GM10248 (cell line): Measurements from ENCODE around the gene KRT86.
"Not testable (repeated sequence)": the region's sequence is repeated elsewhere in the genome, so short reads cannot be mapped to it uniquely, and the experiment has no call there.

Experiments
- CTCF ChIA-PET: fragments of 300-600 bp; sonication (Branson Sonifier 250); formaldehyde crosslinking; extraction: SDS; loops from one replicate; lab custom pipeline; 2021; ENCODE audit warnings: antibody characterized with exemption; lab: Yijun Ruan, JAX
- POLR2A ChIA-PET: fragments of 350-650 bp; sonication (Branson Sonifier 250); formaldehyde crosslinking; extraction: SDS; loops from one replicate; lab custom pipeline; 2020; ENCODE audit warnings: antibody characterized with exemption; lab: Yijun Ruan, JAX
- DNase-seq: peaks from one replicate; pipeline ENCODE4 v3.0.0; 2012; ENCODE audit errors: extremely low spot score
- CTCF ChIP-seq: IDR thresholded peaks from 2 replicates; pipeline ENCODE4 v1.5.1; 2012; ENCODE audit warnings: mild to moderate bottlenecking, low read depth; ENCODE audit errors: extremely low read depth, missing control alignments, control extremely low read depth

Gene KRT86

DNA sequence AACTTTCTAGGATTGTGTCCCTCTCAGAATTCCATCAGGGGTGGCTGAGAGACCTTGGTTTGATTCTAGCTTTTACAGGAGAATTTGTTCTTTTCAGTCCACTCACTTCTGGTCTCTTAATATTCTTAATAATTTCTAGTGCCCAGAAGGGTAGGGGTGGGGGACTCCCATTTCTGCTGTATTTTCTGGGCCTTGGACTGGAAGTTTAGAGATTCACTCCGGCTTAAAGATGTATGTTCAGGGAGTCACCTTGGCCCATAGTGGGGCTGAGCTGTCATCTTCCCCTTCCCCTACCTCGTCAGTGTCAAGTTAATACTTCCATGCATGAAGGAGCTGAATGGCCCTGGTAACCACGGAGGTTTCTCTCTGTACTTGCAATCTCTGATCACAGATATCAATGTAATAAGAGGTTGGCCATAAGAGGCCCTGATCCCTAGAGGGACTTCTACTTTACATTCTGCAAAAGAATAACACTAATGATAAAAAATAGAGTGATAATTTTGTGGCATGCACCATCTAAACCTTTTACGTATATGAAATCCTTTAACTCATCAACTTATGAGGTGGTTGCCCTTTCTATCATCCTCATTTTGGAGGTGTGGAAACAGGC lies 10.2 kb downstream of the KRT86 start:
- DNase-seq = no peak
- TF ChIP-seq CTCF = no peak
- POLR2A ChIA-PET = no interaction called here
- CTCF ChIA-PET = interaction anchor here (0.8 to 4.1 kb wide), 4 partner anchors 11 to 128 kb away, joined by 3 to 17 read pairs (median 4); no protein-coding TSS in a partner anchor

DNA sequence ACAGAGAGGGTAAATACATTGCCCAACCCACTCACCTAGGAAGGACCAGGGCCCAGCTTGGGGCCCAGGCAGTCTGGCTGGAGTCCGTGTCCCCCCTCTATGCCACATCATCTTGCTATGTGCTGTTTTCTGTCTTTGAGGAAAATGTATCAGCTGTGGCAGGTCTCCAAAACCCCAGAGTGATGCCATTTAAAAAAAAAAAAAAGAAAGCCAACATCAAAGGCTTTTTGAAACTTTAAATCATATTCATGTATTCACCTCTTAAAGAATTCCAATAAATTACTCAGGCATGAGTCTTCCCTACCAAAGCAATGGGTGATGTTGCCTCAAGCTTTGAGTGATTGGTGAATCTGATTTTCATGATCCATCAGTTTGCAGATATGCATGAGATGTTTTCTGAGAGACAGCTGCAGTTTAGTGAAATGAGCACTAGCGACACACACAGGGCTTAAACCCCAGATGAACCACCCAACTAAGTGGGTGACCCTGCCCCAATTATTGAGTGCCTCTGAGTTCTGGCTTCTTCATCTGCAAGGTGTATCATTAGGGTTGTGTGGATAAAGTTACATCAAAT lies 10.8 kb downstream of the KRT86 start:
- ChIA-PET CTCF (interaction anchor here (0.8 to 4.1 kb wide), 2 partner anchors 42 to 128 kb away, joined by 3 to 17 read pairs; no protein-coding TSS in a partner anchor), POLR2A (no interaction called here)
- no peak for DNase-seq
- no peak for TF ChIP-seq CTCF

DNA sequence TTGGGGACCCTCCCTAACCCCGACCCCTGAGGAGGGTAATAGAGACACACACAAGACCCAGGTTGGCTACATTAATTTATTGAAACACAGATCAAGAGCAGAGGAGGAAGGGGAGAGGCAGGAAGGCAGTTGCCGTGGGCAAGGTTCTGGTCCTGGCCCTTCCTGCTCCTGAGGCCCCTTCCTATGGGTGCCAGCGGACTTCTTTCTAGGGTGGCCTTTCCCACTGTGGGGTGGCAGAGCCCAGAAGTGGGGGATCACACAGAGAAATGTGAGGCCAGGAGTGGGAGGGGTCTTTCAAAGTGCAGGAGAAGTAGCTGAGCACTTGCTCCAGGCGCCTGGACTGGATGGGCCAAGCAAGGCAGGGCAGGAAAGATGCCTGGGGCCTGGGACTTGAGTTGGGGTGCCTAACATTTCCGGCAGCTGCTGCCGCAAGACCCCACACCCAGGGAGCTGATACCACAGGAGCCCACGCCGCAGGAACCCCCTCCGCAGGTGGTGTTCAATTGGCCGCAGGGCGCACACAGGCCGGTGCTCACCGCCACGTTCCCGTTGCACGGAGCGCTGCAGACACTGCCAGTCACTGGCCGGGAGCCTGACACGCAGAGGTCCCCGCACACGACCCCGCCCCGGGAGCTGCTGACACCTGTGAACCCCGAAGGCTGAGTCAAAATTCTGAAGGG lies 11.5 kb downstream of the KRT86 start:
- no peak for DNase-seq
- no peak for TF ChIP-seq CTCF
- ChIA-PET CTCF (interaction anchor here (1.0 to 4.1 kb wide), 7 partner anchors 9 to 48 kb away, joined by 3 to 17 read pairs (median 6); partner anchors contain the start of gene KRT86), POLR2A (no interaction called here)

DNA sequence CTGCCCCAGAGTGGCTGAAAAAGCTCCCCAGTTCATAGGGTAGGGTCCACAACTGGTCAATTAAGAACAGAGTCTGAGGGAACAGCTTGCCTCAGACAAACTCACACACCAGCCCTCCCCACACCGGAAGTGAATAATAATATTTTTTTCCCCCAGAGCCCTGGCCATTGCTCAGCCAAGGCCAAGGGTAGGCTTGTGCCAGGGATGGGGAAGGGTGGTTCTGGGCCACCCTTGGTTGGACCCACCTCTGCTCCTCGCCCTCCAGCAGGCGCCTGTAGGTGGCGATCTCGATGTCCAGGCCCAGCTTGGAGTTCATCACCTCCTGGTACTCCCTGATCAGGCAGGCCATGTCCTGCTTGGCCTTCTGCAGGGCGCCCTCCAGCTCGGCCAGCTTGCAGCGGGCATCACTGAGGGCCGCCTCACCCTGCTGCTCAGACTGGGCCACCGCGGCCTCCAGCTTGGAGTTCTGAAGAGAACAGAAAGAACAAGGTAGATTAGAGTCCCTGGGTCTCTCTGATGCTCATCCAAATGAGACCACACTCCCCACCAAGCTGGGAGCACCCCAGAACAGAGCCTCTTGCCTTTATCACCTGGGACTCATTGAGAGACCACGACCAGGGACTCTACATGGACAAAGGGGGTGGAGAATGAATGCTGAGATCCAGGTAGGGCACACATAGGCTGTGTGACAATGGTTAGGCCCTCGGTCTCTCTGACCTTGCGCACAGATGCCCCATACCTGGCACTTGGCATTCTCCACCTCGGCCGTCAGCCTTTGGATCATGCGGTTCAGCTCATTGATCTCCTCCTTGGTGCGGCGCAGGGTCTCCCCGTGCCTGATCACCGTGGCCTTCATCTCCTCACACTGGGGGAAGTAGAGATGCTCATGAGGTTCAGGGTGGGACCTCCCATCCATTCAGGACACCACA lies 12.7 kb downstream of the KRT86 start:
- POLR2A ChIA-PET = interaction anchor here (0.6 kb wide), 1 partner anchor 755 kb away, joined by 3 read pairs; no protein-coding TSS in a partner anchor
- DNase-seq = not testable (repeated sequence)
- CTCF ChIA-PET = interaction anchor here (1.0 to 4.1 kb wide), 8 partner anchors 8 to 49 kb away, joined by 3 to 17 read pairs (median 6); partner anchors contain the start of gene KRT86

DNA sequence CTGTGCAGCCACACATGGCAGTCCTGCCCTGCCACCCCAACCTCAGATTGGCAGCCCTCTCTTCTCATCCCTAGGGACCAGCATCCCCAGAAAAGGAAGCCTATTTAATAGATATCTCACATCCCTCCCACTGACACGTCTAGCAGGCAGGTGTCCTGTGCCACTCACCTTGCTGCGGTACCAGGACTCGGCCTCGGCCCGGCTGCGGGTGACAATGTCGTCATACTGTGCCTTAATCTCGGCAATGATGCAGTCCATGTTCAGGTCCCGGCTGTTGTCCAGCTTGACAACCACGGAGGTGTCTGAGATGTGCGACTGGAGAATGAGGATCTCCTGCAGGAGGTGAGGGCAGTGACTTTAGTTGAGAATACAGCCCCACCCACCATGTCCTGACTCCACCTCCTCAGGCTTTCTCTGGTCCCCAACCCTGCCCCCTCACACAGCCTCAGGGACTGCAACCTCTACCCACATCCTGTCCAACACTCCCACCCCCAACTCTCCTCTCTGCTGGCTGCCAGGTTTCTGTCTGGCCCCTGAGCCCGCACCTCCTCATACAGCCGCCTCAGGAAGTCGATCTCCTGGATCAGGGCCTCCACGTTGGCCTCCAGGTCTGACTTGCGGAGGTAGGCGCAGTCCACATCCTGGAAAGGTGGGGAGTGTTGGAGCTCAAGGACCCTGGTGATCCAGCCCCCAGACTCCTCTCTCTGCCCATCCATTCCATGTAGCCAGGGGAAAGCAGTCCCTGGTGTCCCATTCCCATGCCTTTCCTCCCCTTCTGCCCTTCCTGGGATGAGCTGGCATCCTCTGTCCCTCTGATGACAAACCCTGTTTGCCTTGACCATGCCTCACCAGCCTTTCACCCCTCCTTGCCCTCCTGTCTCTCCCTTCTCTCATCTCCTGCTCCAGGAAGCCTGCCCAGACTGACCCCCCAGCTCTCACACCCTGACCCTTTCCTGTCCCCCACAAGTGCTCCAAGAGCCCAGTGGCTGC lies 13.7 kb downstream of the KRT86 start:
- CTCF ChIA-PET = interaction anchor here (0.6 to 1.8 kb wide), 5 partner anchors 9 to 42 kb away, joined by 3 to 5 read pairs (median 3); no protein-coding TSS in a partner anchor
- DNase-seq, POLR2A ChIA-PET: not testable (repeated sequence)

DNA sequence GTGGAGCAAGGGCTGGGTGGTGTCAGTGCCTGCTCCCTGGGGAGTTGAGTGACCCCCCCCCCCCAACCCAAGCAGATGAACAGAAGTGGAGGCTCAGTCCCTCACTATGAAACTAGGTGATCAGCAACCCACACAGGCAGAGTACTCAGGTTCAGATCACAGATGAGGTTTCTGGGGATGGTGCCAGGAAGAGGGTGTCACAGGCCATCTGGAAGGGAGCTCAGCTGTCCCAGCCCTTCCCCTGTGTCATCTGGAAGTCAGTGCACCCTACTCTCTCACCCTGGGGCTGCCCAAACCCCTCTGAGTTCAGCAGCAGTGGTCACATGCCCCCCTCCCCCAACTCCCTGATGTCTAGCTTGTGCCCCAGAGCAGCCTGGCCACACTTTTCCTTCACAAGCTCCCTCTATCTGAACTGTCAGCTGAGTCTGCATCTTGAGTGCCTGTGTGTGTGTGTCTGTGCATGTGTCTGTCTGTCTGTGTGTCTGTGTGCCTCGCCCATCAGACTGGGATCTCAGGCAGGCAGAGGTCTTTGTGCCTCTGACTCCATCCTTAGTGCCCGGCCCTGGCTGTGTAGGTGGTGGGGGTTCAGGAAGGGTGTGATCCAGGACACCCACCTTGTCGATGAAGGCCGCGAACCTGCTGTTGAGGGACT lies 16.2 kb downstream of the KRT86 start:
- DNase-seq, CTCF ChIA-PET, POLR2A ChIA-PET: not testable (repeated sequence)
